H1 (cell line): Measurements from ENCODE around the gene TPP1. TPM values are rescaled to one million over a fixed set of nuclear protein-coding genes. Genes with fewer than 3 reads are reported as not detected.

Experiments
- CTCF ChIA-PET: fragments of 300-600 bp; sonication (Branson Sonifier 250); formaldehyde crosslinking; loops from one replicate; lab custom pipeline; 2021; ENCODE audit not compliant: partially characterized antibody; lab: Charles Lee
- POLR2A ChIA-PET: fragments of 300-600 bp; sonication (Branson Sonifier 250); formaldehyde crosslinking; loops from one replicate; lab custom pipeline; 2021; ENCODE audit warnings: inconsistent platforms; ENCODE audit not compliant: partially characterized antibody; lab: Charles Lee
- DNase-seq, 2 experiments: peaks; one replicate each; pipeline versions ENCODE4 v3.0.0 to v3.0.0-alpha.2; 2010 to 2022; ENCODE audit warnings: low spot score in 2 of 2, low read depth in 1 of 2, mixed read lengths in 1 of 2
- FAIRE-seq: peaks from 2 replicates; lab custom pipeline; 2011; peaks lifted over from hg19 to GRCh38; lab: Jason Lieb, UNC
- H2AFZ ChIP-seq: 2 replicates; pipeline ENCODE4 v1.8.1; 2012; ENCODE audit warnings: low read length, inconsistent platforms
- H2AK5ac ChIP-seq: 2 replicates; pipeline ENCODE4 v1.6.1; 2013; ENCODE audit warnings: low read depth, low read length
- H2BK120ac ChIP-seq: replicated peaks from 2 replicates; pipeline ENCODE3; 2013; ENCODE audit warnings: low read depth, low read length, inconsistent platforms
- H2BK12ac ChIP-seq: 2 replicates; pipeline ENCODE4 v1.6.1; 2013; ENCODE audit warnings: low read depth, low read length
- H2BK15ac ChIP-seq: 2 replicates; pipeline ENCODE4 v1.6.1; 2013; ENCODE audit warnings: low read length
- H2BK20ac ChIP-seq: 2 replicates; pipeline ENCODE4 v1.6.1; 2013; ENCODE audit warnings: low read length
- H2BK5ac ChIP-seq: 2 replicates; pipeline ENCODE4 v1.6.1; 2013; ENCODE audit warnings: low read depth, low read length
- H3K14ac ChIP-seq: 2 replicates; pipeline ENCODE4 v1.6.1; 2013; ENCODE audit warnings: inconsistent platforms; ENCODE audit not compliant: insufficient read length
- H3K18ac ChIP-seq: 2 replicates; pipeline ENCODE4 v1.6.1; 2013; ENCODE audit warnings: low read length; ENCODE audit errors: extremely low read depth
- H3K23ac ChIP-seq: 2 replicates; pipeline ENCODE4 v1.6.1; 2013; ENCODE audit warnings: inconsistent platforms; ENCODE audit not compliant: insufficient read length
- H3K23me2 ChIP-seq: 2 replicates; pipeline ENCODE4 v1.6.1; 2013; ENCODE audit warnings: low read depth, low read length
- H3K27ac ChIP-seq: 2 replicates; pipeline ENCODE4 v1.6.1; 2011; ENCODE audit warnings: low read depth, low read length, inconsistent platforms
- H3K27me3 ChIP-seq, 4 experiments: replicated peaks in 1 of 4; 1 replicate in 1 of 4; 2 replicates in 3 of 4; pipeline versions ENCODE4 v1.6.1 to v1.8.1; 2011 to 2013; ENCODE audit warnings: low read length in 3 of 4, mild to moderate bottlenecking in 3 of 4, inconsistent platforms in 2 of 4, mixed read lengths in 2 of 4, moderate library complexity in 1 of 4; ENCODE audit not compliant: control insufficient read depth in 3 of 4, insufficient read depth in 3 of 4; ENCODE audit errors: extremely low read depth in 1 of 4
- H3K36me3 ChIP-seq, 4 experiments: 2 replicates each; pipeline versions ENCODE4 v1.6.1 to v1.8.1; 2011 to 2013; ENCODE audit warnings: mild to moderate bottlenecking in 4 of 4, low read length in 3 of 4, moderate library complexity in 2 of 4, control low read depth in 1 of 4, inconsistent platforms in 1 of 4; ENCODE audit not compliant: insufficient read depth in 4 of 4, control insufficient read depth in 2 of 4
- H3K4ac ChIP-seq: replicated peaks from 2 replicates; pipeline ENCODE3; 2013; ENCODE audit warnings: low read length, low read depth, mixed read lengths, inconsistent platforms; ENCODE audit not compliant: insufficient read length
- H3K4me1 ChIP-seq, 4 experiments: replicated peaks in 1 of 4; 1 replicate in 1 of 4; 2 replicates in 3 of 4; pipeline versions ENCODE4 v1.6.1 to v1.8.1; 2011 to 2013; ENCODE audit warnings: low read length in 3 of 4, inconsistent platforms in 2 of 4, mixed read lengths in 1 of 4; ENCODE audit not compliant: insufficient read depth in 4 of 4, control insufficient read depth in 3 of 4
- H3K4me2 ChIP-seq, 2 experiments: 2 replicates each; pipeline versions ENCODE4 v1.6.1 to v1.8.1; 2011 to 2013; ENCODE audit warnings: low read depth in 2 of 2, low read length in 2 of 2, control low read depth in 1 of 2, inconsistent platforms in 1 of 2, mild to moderate bottlenecking in 1 of 2; ENCODE audit not compliant: insufficient read depth in 1 of 2
- H3K4me3 ChIP-seq, 4 experiments: fragments of 200-600, 300-600 bp in 1 of 4; sonication (generic), shearing (Covaris generic), sonication (Bioruptor Twin) in 1 of 4; 2 replicates each; pipeline versions ENCODE4 v1.5.1 to v1.8.1; 2011 to 2016; ENCODE audit warnings: low read length in 4 of 4, low read depth in 3 of 4, control low read depth in 2 of 4, inconsistent platforms in 2 of 4, mild to moderate bottlenecking in 2 of 4, mixed read lengths in 1 of 4, moderate library complexity in 1 of 4; ENCODE audit not compliant: insufficient read depth in 2 of 4; ENCODE audit errors: extremely low read depth in 1 of 4
- H3K56ac ChIP-seq: replicated peaks from 2 replicates; pipeline ENCODE3; 2013; ENCODE audit warnings: low read depth, mild to moderate bottlenecking, mixed read lengths, low read length, inconsistent platforms; ENCODE audit not compliant: insufficient read length
- H3K79me1 ChIP-seq: 2 replicates; pipeline ENCODE4 v1.6.1; 2013; ENCODE audit warnings: low read depth, low read length, control low read depth
- H3K79me2 ChIP-seq, 2 experiments: 2 replicates each; pipeline versions ENCODE4 v1.6.1 to v1.8.1; 2012 to 2013; ENCODE audit warnings: low read length in 2 of 2, mild to moderate bottlenecking in 2 of 2, inconsistent platforms in 1 of 2; ENCODE audit not compliant: insufficient read depth in 2 of 2, control insufficient read depth in 1 of 2
- H3K9ac ChIP-seq, 4 experiments: replicated peaks in 1 of 4; 1 replicate in 1 of 4; 2 replicates in 3 of 4; pipeline versions ENCODE4 v1.6.1 to v1.8.1; 2011 to 2013; ENCODE audit warnings: low read depth in 3 of 4, low read length in 3 of 4, control low read depth in 2 of 4, mild to moderate bottlenecking in 2 of 4, moderate library complexity in 2 of 4, inconsistent platforms in 1 of 4; ENCODE audit errors: extremely low read depth in 1 of 4
- H3K9me3 ChIP-seq, 2 experiments: 2 replicates each; pipeline versions ENCODE4 v1.6.1 to v1.8.1; 2012 to 2013; ENCODE audit warnings: mild to moderate bottlenecking in 2 of 2, moderate library complexity in 2 of 2, control low read depth in 1 of 2, inconsistent platforms in 1 of 2, low read depth in 1 of 2, low read length in 1 of 2, mixed read lengths in 1 of 2; ENCODE audit not compliant: insufficient read depth in 2 of 2
- H4K20me1 ChIP-seq, 2 experiments: replicated peaks in 1 of 2; 2 replicates each; pipeline versions ENCODE3 to v1.8.1; 2011 to 2013; ENCODE audit warnings: inconsistent platforms in 2 of 2, low read length in 2 of 2, mild to moderate bottlenecking in 1 of 2; ENCODE audit not compliant: insufficient read depth in 2 of 2, control insufficient read depth in 1 of 2
- H4K5ac ChIP-seq: 2 replicates; pipeline ENCODE4 v1.6.1; 2013; ENCODE audit warnings: low read length, low read depth, mixed read lengths, inconsistent platforms; ENCODE audit not compliant: insufficient read length
- H4K8ac ChIP-seq: 2 replicates; pipeline ENCODE4 v1.8.0; 2013; ENCODE audit warnings: mild to moderate bottlenecking, moderate library complexity, low read length, inconsistent platforms; ENCODE audit not compliant: insufficient read depth; ENCODE audit errors: extremely low read depth
- H4K91ac ChIP-seq: replicated peaks from 2 replicates; pipeline ENCODE3; 2013; ENCODE audit warnings: low read length, mixed read lengths, inconsistent platforms; ENCODE audit not compliant: insufficient read length
- ASH2L ChIP-seq: fragments of 200-600, 300-600 bp; sonication (generic); IDR thresholded peaks from one replicate; pipeline ENCODE4 v1.7.1; 2017; ENCODE audit warnings: low read length
- CHD2 ChIP-seq: IDR thresholded peaks from 2 replicates; pipeline ENCODE4 v1.6.1; 2012; ENCODE audit warnings: low read length, improper control_type of control experiment
- EP300 ChIP-seq, 2 experiments: IDR thresholded peaks; 1 replicate in 1 of 2; 2 replicates in 1 of 2; pipeline ENCODE4 v1.6.1; 2011 to 2012; ENCODE audit warnings: low read depth in 2 of 2, low read length in 2 of 2, mild to moderate bottlenecking in 2 of 2, borderline replicate concordance in 1 of 2, inconsistent platforms in 1 of 2, moderate library complexity in 1 of 2
- FOSL1 ChIP-seq: IDR thresholded peaks from 2 replicates; pipeline ENCODE4 v1.6.1; 2011; ENCODE audit warnings: mild to moderate bottlenecking, low read depth, low read length, moderate library complexity; ENCODE audit not compliant: insufficient read depth
- GTF2F1 ChIP-seq: IDR thresholded peaks from 2 replicates; pipeline ENCODE4 v1.6.1; 2012; ENCODE audit warnings: low read depth, low read length, improper control_type of control experiment, borderline replicate concordance
- NANOG ChIP-seq: IDR thresholded peaks from 2 replicates; pipeline ENCODE4 v1.6.1; 2011; ENCODE audit warnings: low read length, low read depth, mild to moderate bottlenecking, inconsistent platforms; ENCODE audit not compliant: insufficient read depth, poor library complexity, severe bottlenecking
- NRF1 ChIP-seq: IDR thresholded peaks from 2 replicates; pipeline ENCODE4 v1.6.1; 2011; ENCODE audit warnings: mild to moderate bottlenecking, low read depth, low read length, improper control_type of control experiment
- RAD21 ChIP-seq, 2 experiments: IDR thresholded peaks in 1 of 2; conservative IDR thresholded peaks in 1 of 2; 2 replicates each; pipeline ENCODE4 v1.6.1; 2011; ENCODE audit warnings: low read depth in 2 of 2, low read length in 2 of 2, improper control_type of control experiment in 1 of 2, inconsistent platforms in 1 of 2, mild to moderate bottlenecking in 1 of 2, moderate library complexity in 1 of 2
- SUZ12 ChIP-seq: fragments of 200-600 bp; sonication (generic); IDR thresholded peaks from 2 replicates; pipeline ENCODE4 v1.6.1; 2012; ENCODE audit warnings: mild to moderate bottlenecking, inconsistent platforms, low read length, moderate library complexity, mixed read lengths
- TAF1 ChIP-seq: IDR thresholded peaks from 2 replicates; pipeline ENCODE4 v1.6.1; 2011; ENCODE audit warnings: mild to moderate bottlenecking, low read depth, low read length
- TBP ChIP-seq: IDR thresholded peaks from 2 replicates; pipeline ENCODE4 v1.6.1; 2011; ENCODE audit warnings: low read depth, low read length, improper control_type of control experiment
- polyA plus RNA-seq, 7 experiments: library from polyadenylated mRNA; depleted of rRNA in 3 of 7; stranded (reverse) in 5 of 7; unstranded in 2 of 7; fragments of >200 nt in 5 of 7; fragments of 200-250 nt in 2 of 7; gene quantifications; 1 replicate in 5 of 7; 2 replicates in 1 of 7; 4 replicates in 1 of 7; pipeline versions ENCODE4 v1.2.1 to v1.2.3, GENCODE V29; 2011 to 2013; ENCODE audit warnings: missing spikeins in 2 of 7, mixed read lengths in 2 of 7
- total RNA-seq: library from RNA; stranded (reverse); fragmentation: NEBNext Ultra II Directional; extraction: Animal tissue kit (Norgen Biotek cat#: 25700); gene quantifications from 2 replicates; pipeline ENCODE4 v1.2.1, GENCODE V29; 2021
- TF ChIP-seq, protein P1 (sequence below): IDR thresholded peaks from 2 replicates; pipeline ENCODE4 v1.6.1; 2011; ENCODE audit warnings: low read length, improper control_type of control experiment

Gene TPP1
- total and polyA plus RNA-seq, 2 of the 8 experiments (the other 6 are each of a cell fraction or from before 2014, with no cell fraction given) = 36.1 to 77.5 TPM

DNA sequence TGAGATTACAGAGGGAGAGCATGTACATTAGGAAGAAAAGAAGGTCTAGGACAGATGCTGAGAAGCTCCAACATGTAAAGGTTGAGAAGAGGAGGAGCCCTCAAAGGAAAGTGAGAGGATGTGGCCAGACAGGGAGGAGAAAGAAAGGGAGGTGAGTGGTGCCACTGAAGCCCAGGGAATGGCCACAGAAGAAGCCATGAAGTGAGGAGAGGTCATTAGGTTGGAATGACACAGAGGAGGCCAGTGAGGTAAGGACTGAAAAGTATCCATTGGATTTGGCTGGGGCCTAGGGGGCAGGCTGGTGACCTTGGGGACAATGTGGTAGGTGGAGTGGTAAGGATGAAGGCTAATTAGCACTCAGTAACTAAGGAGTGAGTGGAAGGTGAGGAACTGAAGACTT lies 39.4 kb upstream of the TPP1 start:
- no peak overlapping the region for H2AK5ac ChIP-seq
- H3K9me3 ChIP-seq = no peaks in the 10 kb centered on the region
- no peak overlapping the region for H3K18ac ChIP-seq
- no peak overlapping the region for H3K4me3 ChIP-seq
- no peaks in the 10 kb centered on the region for H3K36me3 ChIP-seq
- no peak overlapping the region for H3K56ac ChIP-seq
- TF ChIP-seq EP300 (IDR thresholded peaks at IDR 0.05; ENCODE audit: borderline replicate concordance in 1 of 2, low read depth in 2 of 2, low read length in 2 of 2) (no peak), ASH2L (no peak), CHD2 (no peak), SUZ12 (no peak), FOSL1 (no peak), NRF1 (no peak), RAD21 (IDR thresholded peaks at IDR 0.05 in 1 of 2, conservative IDR thresholded peaks at IDR 0.05 in 1 of 2; ENCODE audit: low read depth in 2 of 2, low read length in 2 of 2) (no peak), TAF1 (no peak), GTF2F1 (no peak), TBP (no peak), NANOG (no peak)
- TF ChIP-seq, protein P1, sequence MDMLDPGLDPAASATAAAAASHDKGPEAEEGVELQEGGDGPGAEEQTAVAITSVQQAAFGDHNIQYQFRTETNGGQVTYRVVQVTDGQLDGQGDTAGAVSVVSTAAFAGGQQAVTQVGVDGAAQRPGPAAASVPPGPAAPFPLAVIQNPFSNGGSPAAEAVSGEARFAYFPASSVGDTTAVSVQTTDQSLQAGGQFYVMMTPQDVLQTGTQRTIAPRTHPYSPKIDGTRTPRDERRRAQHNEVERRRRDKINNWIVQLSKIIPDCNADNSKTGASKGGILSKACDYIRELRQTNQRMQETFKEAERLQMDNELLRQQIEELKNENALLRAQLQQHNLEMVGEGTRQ = no peak
- H3K14ac ChIP-seq = no peak overlapping the region
- POLR2A ChIA-PET = interaction anchor here (1.2 to 1.4 kb wide), 2 partner anchors 8 to 40 kb away, joined by 3 read pairs; partner anchors contain the start of gene TPP1
- H3K79me1 ChIP-seq = no peaks in the 10 kb centered on the region
- no peak overlapping the region for H4K91ac ChIP-seq
- no peak overlapping the region for H4K5ac ChIP-seq
- H2BK5ac ChIP-seq = no peak overlapping the region
- DNase-seq (peak in 1 of 2 experiments; percentile 7), FAIRE-seq (no peak)
- no peak overlapping the region for H4K8ac ChIP-seq
- no peak overlapping the region for H3K4ac ChIP-seq
- no peak overlapping the region for H3K23ac ChIP-seq
- CTCF ChIA-PET = interaction anchor here (0.9 to 4.9 kb wide), 7 partner anchors 9 to 296 kb away, joined by 3 to 36 read pairs (median 4); no protein-coding TSS in a partner anchor
- no peak overlapping the region for H3K4me2 ChIP-seq
- H2BK20ac ChIP-seq = no peak overlapping the region
- no peak overlapping the region for H3K9ac ChIP-seq
- no peak overlapping the region for H3K27ac ChIP-seq
- H3K4me1 ChIP-seq = peaks cover 0 to 7% (median 6%) of the 10 kb centered on the region in 4 experiments; a peak in 4 of 7 replicates
- peaks cover 9% of the 10 kb centered on the region for H3K23me2 ChIP-seq
- peak overlapping the region; percentile 1 for H2BK15ac ChIP-seq
- H3K79me2 ChIP-seq = no peaks in the 10 kb centered on the region
- H2AFZ ChIP-seq = no peak overlapping the region
- H4K20me1 ChIP-seq = peaks cover 0 to 1% of the 10 kb centered on the region in 2 experiments
- H3K27me3 ChIP-seq = peaks cover 1 to 34% (median 30%) of the 10 kb centered on the region in 4 experiments
- no peak overlapping the region for H2BK120ac ChIP-seq
- no peak overlapping the region for H2BK12ac ChIP-seq
